Stimulated activated CD8-positive, alpha-beta memory T cell treated with anti-CD3 and anti-CD28 coated beads, Interleukin-12 subunit alpha, Interleukin-12 subunit beta, amount 100 ng/mL, for 24 hours (primary cell): ENCODE measurements around the gene CAND2.
A peak's percentile ranks its signal among the peaks of the same experiment; 100 is the strongest.
"Not testable (repeated sequence)": the region's sequence is repeated elsewhere in the genome, so short reads cannot be mapped to it uniquely, and the experiment has no call there.

Source experiments
- DNase-seq: peaks from one replicate; pipeline ENCODE4 v3.0.0-alpha.2; 2020; ENCODE audit errors: extremely low read depth

The CAND2 gene

DNA sequence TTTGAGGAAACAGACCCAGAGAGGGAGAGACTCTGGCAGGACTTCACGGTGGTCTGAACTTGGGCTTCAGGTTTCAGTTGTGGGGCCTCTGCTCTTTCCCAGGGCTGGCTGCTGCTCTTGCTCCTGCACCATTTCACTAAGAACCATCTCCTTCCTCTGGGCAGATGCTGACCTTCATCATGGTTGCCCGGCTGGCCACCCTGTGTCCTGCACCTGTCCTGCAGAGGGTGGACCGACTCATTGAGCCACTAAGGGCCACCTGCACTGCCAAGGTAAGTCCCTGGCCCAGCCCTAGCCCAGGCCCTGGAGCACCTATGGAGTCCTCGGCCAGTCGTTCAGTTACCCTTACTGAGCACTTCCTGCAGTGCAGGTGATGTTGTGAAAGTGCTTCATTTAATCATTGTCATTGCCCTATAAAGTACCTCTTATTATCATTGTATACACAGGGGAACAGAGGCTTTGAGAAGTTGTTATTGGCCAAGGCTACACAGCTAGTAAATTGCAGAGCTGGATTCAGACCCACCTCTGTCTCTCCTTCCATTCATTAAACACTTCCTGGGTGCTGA lies 34.9 kb downstream of the CAND2 start:
- no peak for DNase-seq

DNA sequence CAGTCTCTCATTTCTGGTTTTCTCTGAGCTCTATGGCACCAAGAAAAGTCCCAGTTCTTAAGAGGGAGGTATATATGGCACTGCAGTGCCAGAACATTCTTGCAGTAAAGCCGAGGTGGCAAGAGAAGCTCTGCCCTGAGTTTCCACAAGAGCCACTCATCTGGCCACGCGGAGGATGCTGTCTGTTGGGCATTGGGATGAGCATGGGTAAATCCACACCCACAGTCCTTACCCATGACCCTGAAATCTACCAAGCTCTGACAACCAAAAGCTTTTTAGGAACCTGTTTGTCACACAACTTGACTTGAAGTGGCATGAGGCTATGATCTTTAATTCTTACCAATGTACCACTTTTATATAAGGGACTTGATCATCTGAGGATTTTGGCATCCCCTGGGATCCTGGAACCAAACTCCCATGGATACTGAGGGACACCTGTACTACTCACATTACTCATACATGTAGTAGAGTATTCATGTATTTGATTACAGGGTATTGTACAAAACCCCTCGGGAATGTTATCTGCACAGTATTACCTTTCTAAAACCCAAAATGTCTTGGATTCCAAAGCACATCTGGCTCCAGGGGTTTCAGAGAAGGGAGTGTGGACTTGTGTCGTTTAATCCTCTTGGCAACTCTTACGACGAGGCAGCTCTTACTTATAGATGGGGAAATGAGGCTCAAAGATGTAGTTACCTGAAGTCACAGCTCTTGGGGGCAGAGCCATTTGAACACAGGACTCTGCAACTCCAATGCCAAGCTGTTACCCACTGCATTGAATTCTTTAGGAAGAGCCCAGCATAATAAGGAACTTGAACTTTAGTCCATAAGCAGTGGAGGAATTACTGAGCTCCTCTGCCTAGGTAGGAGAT lies 36.1 kb downstream of the CAND2 start:
- DNase-seq: no peak

DNA sequence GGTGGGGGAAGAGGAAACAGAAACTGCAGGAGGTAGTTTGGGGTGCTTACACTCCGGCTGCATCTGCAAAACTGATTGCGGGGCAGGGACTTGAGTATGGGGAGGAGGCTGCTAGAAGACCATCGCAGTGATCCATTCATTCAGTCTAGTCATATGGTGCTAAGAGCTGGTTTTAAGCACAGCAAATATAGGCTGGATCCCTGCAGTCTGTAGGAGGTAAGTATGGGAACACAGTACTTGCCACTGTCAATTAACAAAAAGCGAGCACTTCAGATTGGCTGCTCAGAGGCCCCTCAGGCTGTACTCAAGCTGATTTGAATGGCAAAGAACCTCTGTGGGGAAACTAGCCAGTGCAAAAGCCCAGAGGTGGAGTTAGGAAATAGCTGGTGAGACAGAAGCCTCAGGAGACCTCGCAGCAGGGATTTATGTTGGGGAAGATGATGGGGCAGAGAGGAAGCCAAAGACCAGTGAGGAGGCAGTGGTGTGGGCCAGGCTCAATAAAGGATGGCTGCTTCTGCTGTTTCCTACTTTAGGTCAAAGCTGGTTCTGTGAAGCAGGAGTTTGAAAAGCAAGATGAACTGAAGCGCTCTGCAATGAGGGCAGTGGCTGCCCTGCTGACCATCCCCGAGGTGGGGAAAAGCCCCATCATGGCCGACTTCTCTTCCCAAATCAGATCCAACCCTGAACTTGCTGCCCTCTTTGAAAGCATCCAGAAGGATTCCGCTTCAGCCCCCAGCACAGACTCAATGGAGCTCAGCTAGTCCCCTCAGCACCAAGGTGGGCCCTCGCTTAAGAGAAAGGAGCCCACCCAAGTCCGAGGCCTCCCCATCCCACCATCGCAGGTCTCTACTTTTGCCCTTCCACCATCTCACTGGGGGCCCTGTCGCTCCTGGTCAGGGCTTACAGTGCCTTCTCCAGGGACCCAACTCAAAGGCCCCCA lies 37.0 kb downstream of the CAND2 start:
- DNase-seq: no peak

- no peak for DNase-seq
Observed at GRCh38 chr3:12835052-12835665, 38.7 kb downstream of the CAND2 start.

DNA sequence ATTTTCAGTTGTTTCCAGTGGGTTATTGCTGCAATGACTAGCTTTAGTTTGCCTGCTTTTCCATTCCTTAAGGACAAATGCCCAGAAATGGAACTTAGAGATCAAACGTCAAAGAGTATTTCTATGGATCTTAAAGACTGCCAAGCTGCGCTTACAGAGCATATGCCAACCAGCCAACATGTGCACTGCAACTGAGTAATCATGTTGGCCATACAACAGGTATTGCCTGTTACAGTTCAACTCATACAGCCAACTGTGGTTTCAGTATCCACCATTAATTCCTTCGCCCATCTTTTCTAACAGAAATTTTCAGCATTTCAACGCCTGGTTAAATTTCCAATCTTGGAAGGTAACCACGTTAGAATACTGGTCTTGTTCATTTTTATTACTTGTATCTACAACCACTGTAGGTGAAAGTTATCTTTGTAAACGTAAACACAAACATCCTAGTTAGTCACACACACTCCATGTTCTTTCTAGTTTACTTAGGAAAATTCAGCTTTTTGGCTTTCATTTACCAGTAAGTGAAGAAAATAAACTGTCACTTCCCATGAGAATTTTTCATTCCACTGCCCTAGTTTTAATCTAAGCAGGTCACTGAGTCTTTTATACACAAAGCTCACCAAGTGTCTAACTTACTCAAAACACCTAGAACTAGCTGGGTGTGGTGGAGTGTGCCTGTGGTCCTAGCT lies 41.0 kb downstream of the CAND2 start:
- no peak for DNase-seq

GRCh38 chr3:12838179-12838965 lies 41.9 kb downstream of the CAND2 start:
- no peak for DNase-seq

DNA sequence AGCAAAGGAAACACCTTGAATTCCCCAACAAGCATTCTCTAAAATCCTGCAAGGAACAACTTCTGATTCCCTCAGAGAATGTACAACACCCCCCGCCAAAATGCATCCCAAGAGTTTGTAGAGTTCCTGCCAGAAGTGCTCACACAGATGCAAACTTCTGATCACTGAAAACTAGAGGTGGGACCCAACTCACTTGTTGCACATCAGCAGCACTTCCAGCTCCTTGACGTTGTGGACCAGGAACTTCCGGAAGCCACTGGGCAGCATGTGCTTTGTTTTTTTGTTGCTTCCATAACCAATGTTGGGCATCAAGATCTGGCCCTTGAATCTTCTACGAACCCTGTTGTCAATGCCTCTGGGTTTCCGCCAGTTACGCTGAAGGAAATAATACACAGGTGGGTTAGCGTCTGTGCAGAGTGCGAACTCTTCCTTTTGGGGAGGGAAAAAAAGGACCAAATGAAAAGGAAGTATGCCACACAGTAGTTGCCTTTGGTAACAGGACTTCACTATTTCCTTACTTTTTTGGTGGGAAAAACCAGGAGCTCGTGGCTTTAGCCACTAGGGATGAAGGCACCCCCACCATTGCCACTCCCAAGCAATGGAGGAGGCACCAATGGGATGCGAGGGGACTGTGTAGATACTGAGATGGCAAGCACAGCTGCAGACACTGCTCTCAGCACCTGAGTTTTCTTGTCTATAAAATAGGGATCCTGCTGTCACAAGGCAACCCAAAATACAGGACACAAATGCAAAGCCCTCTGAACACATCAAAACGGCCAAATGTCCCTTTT lies 42.9 kb downstream of the CAND2 start:
- no peak for DNase-seq

DNA sequence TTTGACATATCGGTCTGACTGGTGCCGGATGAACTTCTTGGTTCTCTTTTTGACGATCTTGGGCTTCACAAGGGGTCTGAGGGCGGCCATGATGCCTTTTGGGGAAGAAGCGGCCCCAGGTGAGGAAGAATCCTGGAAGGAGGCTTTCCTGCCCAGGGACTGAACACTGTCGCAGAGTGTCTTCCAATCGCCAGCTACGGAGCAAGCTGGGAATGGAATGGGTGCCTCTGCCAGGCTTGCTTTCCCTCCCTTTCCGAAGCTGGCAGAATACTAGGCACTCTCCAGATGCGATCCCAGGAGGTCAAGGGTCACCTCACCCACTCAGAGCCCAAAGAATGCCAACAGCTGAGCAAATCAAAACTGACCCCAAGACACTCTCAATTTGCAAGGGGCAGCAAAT lies 43.7 kb downstream of the CAND2 start:
- not testable (repeated sequence) for DNase-seq

GRCh38 chr3:12840591-12841148 lies 44.2 kb downstream of the CAND2 start:
- no peak for DNase-seq

DNA sequence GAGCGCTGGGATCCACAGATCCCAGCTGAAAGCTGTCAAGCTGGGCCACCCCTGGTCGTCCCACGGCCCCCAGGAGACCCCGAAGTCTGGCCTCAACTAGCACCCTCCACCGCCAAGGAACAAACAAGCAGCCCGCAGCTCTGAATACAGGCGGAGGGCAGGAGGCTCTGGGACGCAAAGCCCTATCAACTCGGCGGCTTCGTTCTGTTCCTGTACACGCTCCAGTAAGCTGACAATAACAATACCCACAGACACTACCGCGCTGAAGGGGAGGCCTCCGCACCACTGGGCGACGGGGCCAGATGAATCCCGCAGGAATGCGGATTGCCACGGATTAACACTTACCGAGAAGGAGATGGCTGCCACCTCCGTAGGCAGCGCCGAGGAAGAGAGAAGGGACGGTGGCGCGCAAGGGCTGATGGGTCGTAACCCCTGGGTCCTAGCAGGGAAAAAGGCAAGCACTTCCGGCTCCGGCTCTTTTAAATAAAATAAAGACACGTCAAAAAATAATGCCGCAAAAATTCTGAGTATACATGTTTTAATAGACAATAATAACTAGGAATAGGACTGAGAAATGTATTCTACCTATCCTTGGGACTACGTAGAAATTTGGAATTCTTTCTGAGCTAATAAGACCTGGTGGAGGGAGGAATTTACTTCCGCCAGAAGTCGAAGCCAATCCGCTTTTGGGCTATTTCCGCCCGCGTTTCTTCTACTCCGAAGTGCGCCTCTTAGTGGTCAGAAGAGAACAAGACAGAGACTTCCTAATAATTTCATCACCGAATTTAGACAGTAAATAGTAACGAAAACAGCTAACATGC lies 44.9 kb downstream of the CAND2 start, which contains the start of gene RPL32:
Gene RPL32 (minus strand): TSS at position 417 of the 821 bp plus-strand sequence. CDS start 1,328 bp downstream, outside the sequence.
- peak; percentile 57 for DNase-seq

- DNase-seq: no peak
Observed at GRCh38 chr3:12841970-12842328, 45.5 kb downstream of the CAND2 start.

DNA sequence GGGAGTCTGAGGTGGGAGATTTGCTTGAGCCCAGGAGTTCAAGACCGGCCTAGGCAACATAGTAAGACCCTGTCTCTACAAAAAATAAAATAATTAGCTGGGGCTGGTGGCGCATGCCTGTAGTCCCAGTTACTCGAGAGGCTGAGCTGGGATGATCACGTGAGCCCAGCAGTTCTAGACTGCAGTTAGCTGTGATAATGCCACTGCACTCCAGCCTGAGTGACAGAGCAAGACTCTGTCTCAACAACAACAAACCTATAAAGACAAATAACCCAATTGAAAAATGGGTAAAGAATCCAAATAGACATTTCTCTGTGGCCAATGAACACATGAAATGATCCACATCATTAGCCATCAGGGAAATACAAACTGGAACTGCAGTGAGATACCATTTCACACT lies 46.0 kb downstream of the CAND2 start:
- DNase-seq: no peak

DNA sequence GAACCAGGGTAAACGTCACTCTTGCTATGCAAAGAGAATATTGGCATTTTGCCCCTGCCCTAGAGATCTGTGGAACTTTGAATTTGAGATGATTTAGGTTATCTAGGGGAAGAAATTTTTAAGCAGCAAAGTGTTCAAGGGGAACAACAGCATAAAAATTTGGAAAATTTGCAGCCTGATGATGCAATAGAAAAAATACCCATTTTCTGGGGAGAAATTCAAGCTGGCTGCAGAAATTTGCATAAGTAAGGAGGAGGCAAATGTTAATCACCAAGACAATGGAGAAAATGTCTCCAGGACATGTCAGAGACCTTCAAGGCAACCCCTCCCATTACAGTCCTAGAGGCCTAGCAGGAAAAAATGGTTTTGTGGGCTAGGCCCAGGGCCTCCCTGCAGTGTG lies 49.3 kb downstream of the CAND2 start:
- no peak for DNase-seq

DNA sequence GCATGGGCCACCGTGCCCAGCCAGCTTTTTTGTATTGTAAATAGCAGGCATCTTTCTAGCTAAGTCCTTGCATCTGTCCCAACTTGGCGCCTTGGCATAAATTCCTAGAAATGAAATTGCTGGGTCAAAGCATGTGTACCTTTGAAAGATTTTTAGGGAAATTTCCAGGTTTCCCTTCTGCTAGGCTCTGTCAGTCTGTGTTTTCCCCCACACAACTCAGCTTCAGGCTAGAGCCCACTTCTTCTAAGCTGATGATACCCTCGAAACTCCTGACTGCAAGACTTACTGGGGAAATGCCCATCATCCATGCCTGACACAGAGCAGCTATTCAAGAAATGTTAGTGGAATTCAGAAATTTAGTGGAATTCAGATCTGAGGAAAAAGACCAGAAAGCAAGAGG lies 55.7 kb downstream of the CAND2 start:
- no peak for DNase-seq

GRCh38 chr3:12853847-12854246 lies 57.4 kb downstream of the CAND2 start:
- not testable (repeated sequence) for DNase-seq

DNA sequence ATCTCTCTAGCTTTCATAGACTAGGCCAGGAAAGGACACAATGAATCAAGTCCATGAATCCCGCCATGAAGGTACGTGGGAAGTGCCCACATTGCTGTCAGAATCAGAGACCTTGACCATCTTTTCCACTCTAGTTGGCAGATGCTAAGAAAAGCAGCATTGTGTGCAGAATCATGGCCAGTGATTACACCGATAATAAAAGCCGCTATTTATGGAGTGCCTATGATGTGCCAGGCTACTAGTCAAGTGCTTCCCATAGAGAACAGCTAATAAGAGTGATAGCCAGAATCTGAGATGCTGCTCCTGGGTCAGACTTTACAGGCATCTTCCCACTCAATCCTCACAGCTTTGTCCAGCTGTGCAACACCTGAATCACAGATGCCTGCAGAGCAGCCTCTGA lies 58.1 kb downstream of the CAND2 start:
- DNase-seq: no peak

DNA sequence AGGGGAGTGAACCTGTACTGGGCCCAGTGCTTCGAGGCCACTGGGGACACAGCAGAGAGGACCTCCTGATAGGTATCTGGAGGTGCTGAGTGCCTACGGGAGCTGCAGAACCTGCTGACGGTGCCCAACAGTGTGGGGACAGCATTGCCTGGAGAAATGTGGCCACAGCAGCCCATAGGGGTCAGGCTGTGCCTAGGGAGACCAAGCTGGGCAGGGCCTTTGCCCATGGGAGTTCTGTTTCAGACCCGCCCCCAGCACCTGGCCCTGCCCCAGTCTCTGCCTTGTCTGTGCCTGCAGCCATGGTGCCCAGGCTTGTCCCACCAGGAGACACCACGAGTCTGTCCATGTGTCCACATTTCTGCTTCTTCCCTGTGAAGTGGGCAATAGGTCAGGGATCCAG lies 60.1 kb downstream of the CAND2 start:
- no peak for DNase-seq

GRCh38 chr3:12859840-12860239 lies 63.4 kb downstream of the CAND2 start:
- DNase-seq: no peak
